Ishikawa (cell line): ENCODE data around the gene CYSTM1.

Experiments used
- CEBPB ChIP-seq: IDR thresholded peaks from 2 replicates; pipeline ENCODE4 v1.6.1; 2012
- CREB1 ChIP-seq: IDR thresholded peaks from 2 replicates; pipeline ENCODE4 v1.6.1; 2012; ENCODE audit warnings: low read depth
- EGR1 ChIP-seq: IDR thresholded peaks from 2 replicates; pipeline ENCODE4 v1.6.1; 2012
- EP300 ChIP-seq: IDR thresholded peaks from 2 replicates; pipeline ENCODE4 v1.6.1; 2012; ENCODE audit warnings: borderline replicate concordance
- FOXM1 ChIP-seq: IDR thresholded peaks from 2 replicates; pipeline ENCODE4 v1.6.1; 2012; ENCODE audit warnings: low read depth, borderline replicate concordance
- NFIC ChIP-seq: IDR thresholded peaks from 2 replicates; pipeline ENCODE4 v1.6.1; 2012
- RAD21 ChIP-seq: IDR thresholded peaks from 2 replicates; pipeline ENCODE4 v1.6.1; 2012; ENCODE audit warnings: low read depth
- TAF1 ChIP-seq: IDR thresholded peaks from 2 replicates; pipeline ENCODE4 v1.6.1; 2012; ENCODE audit warnings: low read depth, mild to moderate bottlenecking
- TCF12 ChIP-seq: IDR thresholded peaks from 2 replicates; pipeline ENCODE4 v1.6.1; 2012; ENCODE audit warnings: low read depth
- TEAD4 ChIP-seq: IDR thresholded peaks from 2 replicates; pipeline ENCODE4 v1.6.1; 2012
- USF1 ChIP-seq: IDR thresholded peaks from 2 replicates; pipeline ENCODE4 v1.6.1; 2012
- YY1 ChIP-seq: IDR thresholded peaks from 2 replicates; pipeline ENCODE4 v1.6.1; 2012; ENCODE audit warnings: low read depth
- ZBTB7A ChIP-seq: IDR thresholded peaks from 2 replicates; pipeline ENCODE4 v1.6.1; 2012; ENCODE audit warnings: low read depth
- TF ChIP-seq, protein P1 (sequence below): IDR thresholded peaks from 2 replicates; pipeline ENCODE4 v1.6.1; 2012
- TF ChIP-seq, protein P2 (sequence below): IDR thresholded peaks from 2 replicates; pipeline ENCODE4 v1.6.1; 2012; ENCODE audit warnings: low read depth, mild to moderate bottlenecking

The CYSTM1 gene

DNA sequence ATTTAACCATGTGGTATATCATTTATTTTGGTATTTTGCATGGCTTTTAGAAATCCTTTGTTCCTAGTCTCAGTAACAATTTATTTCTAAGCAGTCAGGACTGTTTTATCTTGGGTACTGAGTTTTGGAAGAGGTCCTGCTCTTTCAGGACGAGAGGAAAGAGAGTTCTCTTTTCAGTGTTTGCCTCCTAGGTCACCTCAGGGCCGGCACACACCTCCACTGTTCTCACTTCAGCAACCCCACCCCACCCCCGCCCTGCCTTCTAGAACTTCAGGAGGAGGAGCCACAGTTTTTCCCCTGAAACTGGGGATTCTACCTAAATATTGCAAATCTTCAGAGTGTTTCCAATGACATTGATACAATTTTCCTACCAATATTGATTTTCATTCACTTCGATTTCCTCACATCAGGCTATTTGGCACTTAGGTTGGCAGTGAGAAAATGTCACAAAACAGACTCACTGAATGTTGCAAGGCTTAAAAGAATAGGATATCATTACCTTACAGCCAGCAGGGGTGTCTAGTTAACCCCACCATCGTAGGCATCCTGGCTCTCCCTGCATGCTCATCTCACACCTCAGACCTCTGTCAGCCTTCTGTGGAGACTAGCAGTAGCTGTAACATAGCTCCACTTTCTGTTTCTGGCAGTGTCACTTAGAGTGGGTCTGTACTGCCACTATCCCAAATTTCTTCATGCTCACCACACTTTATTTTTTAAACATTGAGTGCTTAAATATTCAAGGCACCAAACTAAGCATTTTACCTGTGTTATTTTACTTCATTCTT lies 43.8 kb upstream of the CYSTM1 start:
- TF ChIP-seq TEAD4, result no peak
- TF ChIP-seq TAF1, result no peak
- no peak for TF ChIP-seq NFIC
- no peak for TF ChIP-seq FOXM1
- TF ChIP-seq ZBTB7A, result no peak
- no peak for TF ChIP-seq USF1
- TF ChIP-seq EP300, result no peak
- TF ChIP-seq, protein P1, sequence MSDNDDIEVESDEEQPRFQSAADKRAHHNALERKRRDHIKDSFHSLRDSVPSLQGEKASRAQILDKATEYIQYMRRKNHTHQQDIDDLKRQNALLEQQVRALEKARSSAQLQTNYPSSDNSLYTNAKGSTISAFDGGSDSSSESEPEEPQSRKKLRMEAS, result no peak
- TF ChIP-seq RAD21, result no peak
- TF ChIP-seq, protein P2, sequence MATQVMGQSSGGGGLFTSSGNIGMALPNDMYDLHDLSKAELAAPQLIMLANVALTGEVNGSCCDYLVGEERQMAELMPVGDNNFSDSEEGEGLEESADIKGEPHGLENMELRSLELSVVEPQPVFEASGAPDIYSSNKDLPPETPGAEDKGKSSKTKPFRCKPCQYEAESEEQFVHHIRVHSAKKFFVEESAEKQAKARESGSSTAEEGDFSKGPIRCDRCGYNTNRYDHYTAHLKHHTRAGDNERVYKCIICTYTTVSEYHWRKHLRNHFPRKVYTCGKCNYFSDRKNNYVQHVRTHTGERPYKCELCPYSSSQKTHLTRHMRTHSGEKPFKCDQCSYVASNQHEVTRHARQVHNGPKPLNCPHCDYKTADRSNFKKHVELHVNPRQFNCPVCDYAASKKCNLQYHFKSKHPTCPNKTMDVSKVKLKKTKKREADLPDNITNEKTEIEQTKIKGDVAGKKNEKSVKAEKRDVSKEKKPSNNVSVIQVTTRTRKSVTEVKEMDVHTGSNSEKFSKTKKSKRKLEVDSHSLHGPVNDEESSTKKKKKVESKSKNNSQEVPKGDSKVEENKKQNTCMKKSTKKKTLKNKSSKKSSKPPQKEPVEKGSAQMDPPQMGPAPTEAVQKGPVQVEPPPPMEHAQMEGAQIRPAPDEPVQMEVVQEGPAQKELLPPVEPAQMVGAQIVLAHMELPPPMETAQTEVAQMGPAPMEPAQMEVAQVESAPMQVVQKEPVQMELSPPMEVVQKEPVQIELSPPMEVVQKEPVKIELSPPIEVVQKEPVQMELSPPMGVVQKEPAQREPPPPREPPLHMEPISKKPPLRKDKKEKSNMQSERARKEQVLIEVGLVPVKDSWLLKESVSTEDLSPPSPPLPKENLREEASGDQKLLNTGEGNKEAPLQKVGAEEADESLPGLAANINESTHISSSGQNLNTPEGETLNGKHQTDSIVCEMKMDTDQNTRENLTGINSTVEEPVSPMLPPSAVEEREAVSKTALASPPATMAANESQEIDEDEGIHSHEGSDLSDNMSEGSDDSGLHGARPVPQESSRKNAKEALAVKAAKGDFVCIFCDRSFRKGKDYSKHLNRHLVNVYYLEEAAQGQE, result no peak

DNA sequence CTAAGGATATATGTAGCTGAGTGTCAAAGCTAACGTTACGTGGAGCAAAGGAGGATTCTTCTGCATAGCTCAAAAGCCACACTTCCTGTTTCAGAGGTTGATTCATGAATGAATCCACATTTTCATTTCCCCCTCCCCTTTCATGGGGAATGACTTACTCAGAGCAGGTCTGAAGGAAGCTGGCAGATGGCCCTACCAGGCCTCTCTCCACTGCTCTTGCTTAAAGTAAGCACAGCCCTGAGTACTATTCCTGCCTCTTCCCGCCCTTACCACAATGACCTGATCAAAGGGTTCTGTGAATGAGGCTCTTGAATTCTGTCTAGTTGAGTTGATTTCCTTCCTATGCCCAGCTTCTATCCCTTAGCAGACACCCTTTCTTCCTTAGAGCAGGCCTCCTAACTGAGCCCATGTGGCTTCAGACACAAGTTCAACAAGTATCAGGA lies 43.0 kb upstream of the CYSTM1 start:
- no peak for TF ChIP-seq ZBTB7A
- no peak for TF ChIP-seq CEBPB
- TF ChIP-seq NFIC, result no peak
- TF ChIP-seq EP300, result no peak
- TF ChIP-seq FOXM1, result no peak
- TF ChIP-seq RAD21, result no peak
- no peak for TF ChIP-seq TAF1

GRCh38 chr5:140133514-140134167 lies 41.3 kb upstream of the CYSTM1 start:
- TF ChIP-seq TAF1, result no peak

GRCh38 chr5:140134277-140134935 lies 40.6 kb upstream of the CYSTM1 start:
- TF ChIP-seq, protein P2, result no peak
- TF ChIP-seq EP300 (no peak), TAF1 (no peak), NFIC (no peak), TEAD4 (no peak), FOXM1 (no peak), EGR1 (no peak), USF1 (no peak), CREB1 (no peak), RAD21 (no peak), TCF12 (no peak), ZBTB7A (no peak), CEBPB (no peak), YY1 (no peak)
- TF ChIP-seq, protein P1, result no peak

DNA sequence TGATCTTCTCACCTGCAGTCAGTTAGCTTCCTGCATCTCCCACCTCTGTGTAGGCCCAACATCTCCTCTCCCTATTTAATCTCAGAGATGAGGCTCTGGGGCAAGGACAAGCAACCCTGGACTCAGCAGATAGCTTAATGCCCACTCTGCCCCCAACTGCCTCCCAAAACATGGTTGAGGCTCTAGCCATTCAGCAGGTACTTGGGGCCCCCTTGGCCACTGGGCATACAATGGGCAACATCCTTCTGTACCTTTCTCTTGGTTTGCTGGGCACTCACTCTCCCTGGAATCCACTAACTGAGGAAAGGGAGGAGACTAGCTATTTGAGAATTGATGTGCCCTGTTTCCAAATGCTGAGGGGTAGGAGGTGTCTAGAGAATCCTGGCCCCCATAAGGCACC lies 39.9 kb upstream of the CYSTM1 start:
- TF ChIP-seq RAD21 (no peak), TEAD4 (no peak), TCF12 (no peak), TAF1 (no peak), CREB1 (no peak), CEBPB (no peak), FOXM1 (no peak), ZBTB7A (no peak), YY1 (no peak), NFIC (no peak)
- TF ChIP-seq, protein P2, result no peak
